Keratinocyte (primary cell): ENCODE measurements around the gene ST6GALNAC6. TPM values are rescaled to one million over a fixed set of nuclear protein-coding genes. Genes with fewer than 3 reads are reported as not detected.

Experiments used
- DNase-seq: peaks from one replicate; pipeline ENCODE4 v3.0.0-alpha.2; 2011; ENCODE audit warnings: low read depth, missing footprints, low spot score
- FAIRE-seq: peaks from 2 replicates; lab custom pipeline; 2011; peaks lifted over from hg19 to GRCh38; lab: Jason Lieb, UNC
- H2AFZ ChIP-seq: 2 replicates; pipeline ENCODE4 v1.6.0; 2012; ENCODE audit warnings: low read length, control low read depth, inconsistent platforms; ENCODE audit not compliant: control insufficient read depth
- H3K27ac ChIP-seq: 2 replicates; pipeline ENCODE4 v1.5.1; 2011; ENCODE audit warnings: low read length; ENCODE audit not compliant: control insufficient read depth, insufficient read depth
- H3K27me3 ChIP-seq: 3 replicates; pipeline ENCODE4 v1.6.0; 2011; ENCODE audit warnings: low read length; ENCODE audit not compliant: control insufficient read depth, insufficient read depth; ENCODE audit errors: extremely low read depth
- H3K36me3 ChIP-seq, 2 experiments: 2 replicates in 1 of 2; 3 replicates in 1 of 2; pipeline ENCODE4 v1.5.1; 2011; ENCODE audit warnings: low read length in 2 of 2, mild to moderate bottlenecking in 1 of 2; ENCODE audit not compliant: control insufficient read depth in 2 of 2, insufficient read depth in 2 of 2; ENCODE audit errors: extremely low read depth in 1 of 2
- H3K4me1 ChIP-seq: 3 replicates; pipeline ENCODE4 v1.5.1; 2011; ENCODE audit warnings: low read length; ENCODE audit not compliant: control insufficient read depth, insufficient read depth; ENCODE audit errors: extremely low read depth
- H3K4me2 ChIP-seq: 3 replicates; pipeline ENCODE4 v1.6.0; 2011; ENCODE audit warnings: low read depth, low read length; ENCODE audit not compliant: control insufficient read depth, insufficient read depth; ENCODE audit errors: extremely low read depth
- H3K4me3 ChIP-seq, 3 experiments: fragments of 200-600 bp in 1 of 3; sonication (generic) in 1 of 3; 2 replicates in 2 of 3; 3 replicates in 1 of 3; pipeline ENCODE4 v1.5.1; 2011 to 2016; ENCODE audit warnings: low read length in 3 of 3, mild to moderate bottlenecking in 3 of 3, control low read depth in 2 of 3, inconsistent platforms in 1 of 3, low read depth in 1 of 3, mixed read lengths in 1 of 3, mixed run types in 1 of 3, moderate library complexity in 1 of 3; ENCODE audit not compliant: control insufficient read depth in 2 of 3, insufficient read depth in 2 of 3; ENCODE audit errors: extremely low read depth in 1 of 3
- H3K79me2 ChIP-seq: 2 replicates; pipeline ENCODE4 v1.6.0; 2012; ENCODE audit warnings: low read length; ENCODE audit not compliant: control insufficient read depth, insufficient read depth
- H3K9ac ChIP-seq: 3 replicates; pipeline ENCODE4 v1.6.0; 2011; ENCODE audit warnings: low read length; ENCODE audit not compliant: control insufficient read depth, insufficient read depth; ENCODE audit errors: extremely low read depth
- H3K9me1 ChIP-seq: 3 replicates; pipeline ENCODE4 v1.6.0; 2011; ENCODE audit warnings: low read length; ENCODE audit not compliant: control insufficient read depth, insufficient read depth; ENCODE audit errors: extremely low read depth
- H3K9me3 ChIP-seq: 2 replicates; pipeline ENCODE4 v1.5.1; 2012; ENCODE audit warnings: low read depth, low read length; ENCODE audit not compliant: control insufficient read depth
- H4K20me1 ChIP-seq: 3 replicates; pipeline ENCODE4 v1.6.0; 2011; ENCODE audit warnings: low read length; ENCODE audit not compliant: control insufficient read depth, insufficient read depth; ENCODE audit errors: extremely low read depth
- EZH2 ChIP-seq: IDR thresholded peaks from one replicate; pipeline ENCODE4 v1.6.1; 2012; ENCODE audit warnings: inconsistent platforms, mild to moderate bottlenecking, low read length, moderate library complexity
- dilution Hi-C: fragments of 300-500 bp; cut with MboI; formaldehyde crosslinking; loops from one replicate; pipeline ENCODE4 v1.7.0; 2020; ENCODE audit warnings: low sequenced_read_pairs; ENCODE audit not compliant: extremely low pct_ligation_motif_present
- polyA plus RNA-seq, 5 experiments: library from polyadenylated mRNA; depleted of rRNA in 3 of 5; stranded (reverse) in 3 of 5; stranded (forward) in 1 of 5; unstranded in 1 of 5; fragments of >200 nt; gene quantifications; 1 replicate in 1 of 5; 2 replicates in 3 of 5; 3 replicates in 1 of 5; pipeline versions ENCODE4 v1.2.1 to v1.2.3, GENCODE V29; 2011 to 2012; ENCODE audit warnings: missing spikeins in 2 of 5, low read depth in 1 of 5, low replicate concordance in 1 of 5
- TF ChIP-seq, protein P1 (sequence below), 3 experiments: IDR thresholded peaks in 1 of 3; conservative IDR thresholded peaks in 1 of 3; optimal IDR thresholded peaks in 1 of 3; 2 replicates in 2 of 3; 3 replicates in 1 of 3; pipeline versions ENCODE3 to v1.5.1; 2011; ENCODE audit warnings: low read length in 3 of 3, mild to moderate bottlenecking in 3 of 3, moderate library complexity in 2 of 3, control low read depth in 1 of 3, inconsistent platforms in 1 of 3; ENCODE audit not compliant: insufficient read depth in 2 of 3; ENCODE audit errors: extremely low read depth in 1 of 3

The ST6GALNAC6 gene
- polyA plus RNA-seq, 1 donor (not counting 4 experiments of a cell fraction or from before 2014, with no cell fraction given), result 21.1 TPM

GRCh38 chr9:127908660-127908926 is 9.2 kb upstream of the ST6GALNAC6 start:
- no peaks in the 10 kb centered on the region for H3K79me2 ChIP-seq
- no peak overlapping the region for H3K4me3 ChIP-seq
- no peak overlapping the region for H3K9ac ChIP-seq
- dilution Hi-C loops, result no loop called here
- TF ChIP-seq EZH2, result no peak
- TF ChIP-seq, protein P1, sequence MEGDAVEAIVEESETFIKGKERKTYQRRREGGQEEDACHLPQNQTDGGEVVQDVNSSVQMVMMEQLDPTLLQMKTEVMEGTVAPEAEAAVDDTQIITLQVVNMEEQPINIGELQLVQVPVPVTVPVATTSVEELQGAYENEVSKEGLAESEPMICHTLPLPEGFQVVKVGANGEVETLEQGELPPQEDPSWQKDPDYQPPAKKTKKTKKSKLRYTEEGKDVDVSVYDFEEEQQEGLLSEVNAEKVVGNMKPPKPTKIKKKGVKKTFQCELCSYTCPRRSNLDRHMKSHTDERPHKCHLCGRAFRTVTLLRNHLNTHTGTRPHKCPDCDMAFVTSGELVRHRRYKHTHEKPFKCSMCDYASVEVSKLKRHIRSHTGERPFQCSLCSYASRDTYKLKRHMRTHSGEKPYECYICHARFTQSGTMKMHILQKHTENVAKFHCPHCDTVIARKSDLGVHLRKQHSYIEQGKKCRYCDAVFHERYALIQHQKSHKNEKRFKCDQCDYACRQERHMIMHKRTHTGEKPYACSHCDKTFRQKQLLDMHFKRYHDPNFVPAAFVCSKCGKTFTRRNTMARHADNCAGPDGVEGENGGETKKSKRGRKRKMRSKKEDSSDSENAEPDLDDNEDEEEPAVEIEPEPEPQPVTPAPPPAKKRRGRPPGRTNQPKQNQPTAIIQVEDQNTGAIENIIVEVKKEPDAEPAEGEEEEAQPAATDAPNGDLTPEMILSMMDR (optimal IDR thresholded peaks at IDR 0.05 in 1 of 3, IDR thresholded peaks at IDR 0.05 in 1 of 3, conservative IDR thresholded peaks at IDR 0.05 in 1 of 3; ENCODE audit: extremely low read depth in 1 of 3, insufficient read depth in 2 of 3, low read length in 3 of 3), result no peak
- H3K27me3 ChIP-seq, result no peaks in the 10 kb centered on the region
- no peaks in the 10 kb centered on the region for H4K20me1 ChIP-seq
- peaks cover 0 to 4% of the 10 kb centered on the region in 2 experiments for H3K36me3 ChIP-seq
- no peak overlapping the region for H3K4me2 ChIP-seq
- H2AFZ ChIP-seq, result no peak overlapping the region
- no peaks in the 10 kb centered on the region for H3K9me1 ChIP-seq
- no peak for FAIRE-seq
- no peaks in the 10 kb centered on the region for H3K9me3 ChIP-seq
- no peak for DNase-seq
- no peak overlapping the region for H3K27ac ChIP-seq
- no peaks in the 10 kb centered on the region for H3K4me1 ChIP-seq

DNA sequence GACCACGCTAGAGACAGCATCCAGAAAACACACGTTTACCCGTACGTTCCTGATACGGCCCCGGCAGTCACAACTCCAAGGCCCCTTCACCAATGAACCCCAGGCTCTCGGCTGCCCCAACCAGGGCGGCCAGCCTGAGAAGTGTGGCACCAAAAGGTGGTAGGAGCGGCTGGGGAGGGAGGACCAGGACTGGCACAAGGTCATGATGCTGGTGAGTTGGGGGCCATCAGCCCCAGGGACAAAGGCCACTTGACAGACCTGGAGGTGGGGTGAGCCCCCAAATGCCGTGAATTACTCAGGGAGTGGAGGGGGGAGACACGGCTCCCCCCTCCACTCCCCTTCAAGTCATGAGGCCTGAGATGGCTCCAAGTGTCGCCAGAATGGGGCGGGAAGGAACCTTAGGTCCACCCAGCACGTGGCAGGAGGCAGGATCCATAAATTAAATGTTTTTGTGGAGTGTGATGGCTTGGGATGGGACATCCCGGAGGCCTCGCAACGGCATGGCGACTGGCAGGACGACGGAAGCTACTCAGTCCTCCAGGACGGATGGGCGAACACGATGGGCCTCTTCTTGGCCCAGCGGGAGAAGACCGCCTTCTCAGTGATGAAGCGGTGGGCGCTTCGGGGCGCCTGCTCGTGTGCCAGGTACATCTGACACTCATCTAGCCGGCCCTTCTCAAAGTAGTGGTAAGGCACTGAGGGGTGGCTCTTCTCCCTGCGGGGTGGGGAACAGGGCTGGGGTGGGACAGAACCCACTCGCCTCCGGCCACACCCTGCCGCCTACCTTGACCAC is 8.7 kb upstream of the ST6GALNAC6 start:
- H3K27me3 ChIP-seq, result no peaks in the 10 kb centered on the region
- H3K4me3 ChIP-seq, result no peak overlapping the region
- no peak overlapping the region for H2AFZ ChIP-seq
- no peaks in the 10 kb centered on the region for H3K79me2 ChIP-seq
- H3K9me1 ChIP-seq, result no peaks in the 10 kb centered on the region
- dilution Hi-C loops, result no loop called here
- H3K27ac ChIP-seq, result no peak overlapping the region
- no peak for FAIRE-seq
- no peaks in the 10 kb centered on the region for H4K20me1 ChIP-seq
- H3K4me2 ChIP-seq, result no peak overlapping the region
- H3K36me3 ChIP-seq, result peaks cover 0 to 4% of the 10 kb centered on the region in 2 experiments
- H3K4me1 ChIP-seq, result no peaks in the 10 kb centered on the region
- H3K9me3 ChIP-seq, result no peaks in the 10 kb centered on the region
- TF ChIP-seq, protein P1 (optimal IDR thresholded peaks at IDR 0.05 in 1 of 3, IDR thresholded peaks at IDR 0.05 in 1 of 3, conservative IDR thresholded peaks at IDR 0.05 in 1 of 3; ENCODE audit: extremely low read depth in 1 of 3, insufficient read depth in 2 of 3, low read length in 3 of 3), result no peak
- TF ChIP-seq EZH2, result no peak
- DNase-seq, result no peak
- H3K9ac ChIP-seq, result no peak overlapping the region
